Lower leg skin (tissue), 3 donors: Measurements from ENCODE around the gene E2F3.

Experiments
- CTCF ChIP-seq, 3 donors: fragments of 450-650 bp; IDR thresholded peaks; one replicate each; pipeline ENCODE4 v1.5.1; 2016; ENCODE audit warnings: antibody characterized with exemption in 3 of 3, mild to moderate bottlenecking in 3 of 3, moderate library complexity in 2 of 3
- POLR2A ChIP-seq, 2 donors: fragments of 450-650 bp; IDR thresholded peaks; one replicate each; pipeline ENCODE4 v1.6.1; 2016 to 2017; ENCODE audit warnings: antibody characterized with exemption in 2 of 2, mild to moderate bottlenecking in 1 of 2, moderate library complexity in 1 of 2

- TF ChIP-seq CTCF (IDR thresholded peaks at IDR 0.05) (no peak), POLR2A (IDR thresholded peaks at IDR 0.05) (no peak)
Measured at GRCh38 chr6:20412682-20413073, 11.0 kb downstream of the E2F3 start.
